HG02970 (cell line): ENCODE data around the gene ANKRD13A.
"Not testable (repeated sequence)": the region's sequence is repeated elsewhere in the genome, so short reads cannot be mapped to it uniquely, and the experiment has no call there.

ENCODE experiments used
- ATAC-seq: cut with Tn5 transposase; IDR thresholded peaks from one replicate; pipeline ENCODE4 v1.9.1; 2021; ENCODE audit warnings: mild to moderate bottlenecking, moderate library complexity, moderate number of reproducible peaks; ENCODE audit not compliant: unreplicated experiment, low FRiP score

The ANKRD13A gene

DNA sequence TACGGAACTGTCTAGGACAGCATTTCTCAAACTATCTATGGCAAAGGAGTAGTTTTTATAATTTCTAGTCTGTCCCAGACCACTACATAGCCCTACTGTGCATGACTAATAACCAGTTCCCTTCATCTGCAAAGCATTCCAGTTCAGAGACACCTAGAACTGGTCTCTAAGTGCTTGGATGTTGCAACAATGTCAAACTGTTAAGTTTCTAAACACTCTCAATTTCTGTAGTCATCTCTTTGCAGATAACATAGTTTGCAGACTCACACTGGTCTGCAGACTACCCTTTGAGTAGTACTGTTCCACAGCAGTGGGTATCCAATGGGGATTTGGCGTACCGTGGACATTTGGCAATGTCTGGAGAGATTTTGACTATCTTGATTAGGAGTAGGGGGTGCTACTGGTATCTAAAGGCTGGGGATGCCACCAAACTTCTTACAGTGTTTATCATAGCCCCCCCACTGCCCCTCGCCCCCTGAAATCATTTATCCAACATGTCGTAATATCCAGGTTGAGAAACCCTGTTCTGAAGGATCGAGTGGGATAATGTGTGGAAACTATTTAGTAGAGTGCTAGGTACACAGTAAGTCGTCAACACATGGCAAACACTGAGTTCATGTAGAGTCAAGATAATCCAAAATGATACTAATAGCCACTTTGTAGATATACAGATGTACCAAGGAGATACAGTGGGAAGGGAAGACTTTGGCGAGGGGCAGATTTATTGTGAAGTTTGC, 47.4 kb downstream of the ANKRD13A start:
- no peak for ATAC-seq

DNA sequence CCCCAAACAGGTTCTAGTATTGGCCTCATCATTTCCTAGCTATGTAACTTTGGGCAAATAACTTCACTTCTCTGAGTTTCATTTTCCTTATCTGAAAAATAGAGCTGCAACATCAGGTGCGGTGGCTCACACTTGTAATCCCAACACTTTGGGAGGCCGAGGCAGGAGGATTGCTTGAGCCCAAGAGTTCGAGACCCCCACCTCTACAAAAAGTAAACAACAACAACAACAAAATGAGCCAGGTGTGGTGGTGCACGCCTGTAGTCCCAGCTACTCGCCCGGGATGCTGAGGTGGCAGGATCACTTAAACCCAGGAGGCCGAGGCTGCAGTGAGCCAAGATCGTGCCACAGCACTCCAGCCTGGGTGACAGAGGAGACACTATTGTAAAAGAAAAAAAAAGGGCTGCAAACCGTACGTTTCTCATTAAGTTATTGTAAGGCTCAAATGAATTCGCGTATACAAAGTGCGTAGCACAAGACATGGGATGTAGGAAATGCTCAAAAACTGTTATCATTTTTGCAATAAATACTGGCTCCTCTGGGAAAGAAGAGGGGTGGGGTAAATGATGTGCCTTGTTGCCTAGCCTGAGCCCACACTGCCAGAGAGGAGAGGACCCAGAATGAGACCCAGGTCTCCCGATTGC, 48.2 kb downstream of the ANKRD13A start:
- ATAC-seq, result no peak

DNA sequence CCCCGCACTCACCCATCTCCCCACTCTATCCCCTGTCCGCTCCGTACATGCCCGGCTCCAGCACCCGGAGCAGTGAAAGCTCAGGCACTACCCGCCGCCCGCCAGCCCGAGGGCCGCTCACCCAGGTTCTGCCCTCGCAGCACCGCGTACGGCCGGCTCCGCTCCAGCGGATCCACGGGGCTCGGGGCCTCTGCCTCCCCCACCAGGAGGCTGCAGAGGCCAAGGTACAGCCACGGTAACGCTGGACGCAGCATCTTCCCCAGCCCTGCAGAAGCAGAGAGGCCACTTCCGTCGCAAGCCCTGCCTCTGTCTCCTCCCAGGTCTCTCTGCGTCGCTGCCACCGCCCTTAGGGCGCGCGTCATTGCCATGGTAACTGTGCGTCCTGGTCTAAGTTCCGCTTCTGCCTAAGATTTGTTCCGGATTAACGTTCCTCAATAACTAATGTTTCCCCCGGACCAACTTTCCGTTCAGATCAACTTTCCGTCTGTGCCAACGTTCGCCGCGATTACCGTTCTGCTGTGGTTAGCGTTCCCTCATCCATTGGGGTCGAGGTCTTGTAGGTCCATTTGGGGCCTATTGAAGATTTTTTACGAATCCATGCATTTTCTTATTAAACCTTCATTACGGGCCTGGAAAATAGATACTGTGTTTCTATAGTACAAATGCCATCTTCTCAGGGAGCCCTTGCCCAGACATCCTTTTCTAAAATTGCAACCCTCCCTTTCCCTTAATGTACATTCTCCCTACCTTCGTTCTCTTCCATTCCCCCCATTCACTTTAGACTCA, 49.2 kb downstream of the ANKRD13A start, which contains the start of gene C12orf76:
C12orf76 (minus strand) TSS at position 281 of the 786 bp plus-strand sequence; CDS start at position 254, 27 bp downstream.
- peak; percentile 95 for ATAC-seq

DNA sequence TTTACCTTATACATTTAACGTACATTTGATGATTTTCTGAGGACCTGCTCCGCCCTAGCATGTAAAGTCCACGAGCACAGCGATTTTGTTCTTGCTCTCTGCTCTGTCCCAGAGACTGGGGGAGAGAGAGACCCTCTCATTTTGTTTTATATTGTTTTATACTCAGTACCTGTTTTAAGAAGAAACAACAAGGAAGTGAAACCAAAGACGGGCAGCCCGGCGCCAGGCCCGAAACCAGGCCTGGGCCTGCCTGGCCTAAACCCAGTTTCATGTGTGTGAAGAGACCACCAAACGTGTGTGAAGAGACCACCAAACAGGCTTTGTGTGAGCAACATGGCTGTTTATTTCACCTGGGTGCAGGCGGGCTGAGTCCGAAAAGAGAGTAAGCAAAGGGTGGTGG, 49.8 kb downstream of the ANKRD13A start:
- peak; percentile 13 for ATAC-seq

DNA sequence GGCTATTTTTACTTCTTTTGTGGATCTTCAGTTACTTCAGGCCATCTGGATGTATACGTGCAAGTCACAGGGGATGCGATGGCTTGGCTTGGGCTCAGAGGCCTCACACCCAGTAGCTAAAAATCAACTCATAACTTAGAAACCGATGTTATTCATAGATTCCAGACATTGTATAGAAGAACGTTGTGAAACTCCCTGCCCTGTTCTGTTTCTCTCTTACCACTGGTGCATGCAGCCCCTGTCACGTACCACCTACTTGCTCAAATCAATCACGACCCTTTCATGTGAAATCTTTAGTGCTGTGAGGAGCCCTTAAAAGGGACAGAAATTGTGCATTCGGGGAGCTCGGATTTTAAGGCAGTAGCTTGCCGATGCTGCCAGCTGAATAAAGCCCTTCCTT, 50.4 kb downstream of the ANKRD13A start:
- ATAC-seq, result not testable (repeated sequence)

DNA sequence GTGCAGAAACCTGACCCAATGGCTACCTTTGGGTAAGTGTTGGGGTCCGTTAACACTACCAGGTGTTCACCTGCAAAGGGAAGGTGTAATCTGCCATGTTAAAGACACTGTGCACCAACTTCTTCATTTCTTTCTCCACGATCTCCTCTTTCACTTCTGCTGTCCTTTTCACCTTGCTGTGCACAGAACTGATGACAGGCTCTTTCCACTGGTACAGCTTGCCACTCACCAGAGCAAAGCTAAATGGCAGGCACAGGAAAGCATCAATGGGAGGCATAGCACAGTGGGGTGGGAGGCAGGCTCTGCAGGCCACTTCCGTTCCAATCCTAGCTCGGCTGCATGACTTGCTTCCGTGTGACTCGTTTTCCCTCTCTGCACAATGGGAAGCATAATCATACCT, 51.7 kb downstream of the ANKRD13A start:
- no peak for ATAC-seq

DNA sequence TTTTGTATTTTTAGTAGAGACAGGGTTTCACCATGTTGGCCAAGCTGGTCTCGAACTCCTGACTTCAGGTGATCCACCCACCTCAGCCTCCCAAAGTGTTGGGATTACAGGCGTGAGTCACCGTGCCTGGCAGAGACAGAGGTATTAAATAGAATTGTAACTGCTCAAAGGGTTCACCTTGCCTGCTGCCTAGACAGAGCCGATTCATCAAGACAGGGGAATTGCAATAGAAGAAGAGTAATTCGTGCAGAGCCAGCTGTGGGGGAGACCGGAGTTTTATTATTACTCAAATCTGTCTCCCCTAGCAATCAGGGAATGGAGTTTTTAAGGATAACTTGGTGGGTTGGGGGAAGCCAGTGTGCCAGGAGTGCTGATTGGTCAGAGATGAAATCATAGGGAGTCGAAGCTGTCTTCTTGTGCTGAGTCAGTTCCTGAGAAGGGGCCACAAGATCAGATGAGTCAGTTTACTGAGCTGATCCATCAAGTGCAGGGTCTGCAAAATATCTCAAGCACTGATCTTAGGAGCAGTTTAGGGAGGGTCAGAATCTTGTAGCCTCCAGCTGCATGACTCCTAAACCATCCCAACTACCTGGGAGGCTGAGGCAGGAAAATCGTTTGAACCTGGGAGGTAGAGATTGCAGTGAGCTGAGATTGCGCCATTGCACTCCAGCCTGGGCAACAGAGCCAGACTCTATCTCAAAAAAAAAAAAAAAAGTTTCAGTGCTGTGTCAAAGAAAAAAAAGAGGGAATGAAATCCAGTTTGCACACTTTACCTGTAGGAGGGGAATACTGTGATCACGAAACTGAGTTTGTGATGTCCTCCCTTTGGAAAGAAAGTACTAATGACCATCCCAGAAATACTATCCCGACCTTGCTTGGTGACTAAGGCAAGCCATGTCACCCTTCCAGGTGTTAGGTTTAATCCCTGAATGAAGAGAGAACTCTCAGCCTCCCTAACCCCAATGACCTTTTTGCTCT, 56.4 kb downstream of the ANKRD13A start:
- not testable (repeated sequence) for ATAC-seq

DNA sequence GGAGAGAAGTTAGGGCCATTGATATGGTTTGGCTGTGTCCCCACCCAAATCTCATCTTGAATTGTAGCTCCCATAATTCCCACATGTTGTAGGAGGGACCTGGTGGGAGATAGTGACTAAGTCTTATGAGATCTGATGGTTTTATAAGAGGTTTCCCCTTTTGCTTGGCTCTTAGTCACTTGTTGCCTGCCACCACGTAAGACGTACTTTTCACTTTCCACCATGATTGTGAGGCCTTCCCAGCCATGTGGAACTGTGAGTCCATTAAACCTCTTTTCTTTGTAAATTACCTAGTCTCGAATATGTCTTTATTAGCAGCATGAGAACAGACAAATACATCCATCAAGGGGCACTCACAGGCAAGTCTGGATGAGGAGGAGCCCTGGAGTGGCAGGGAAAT, 57.4 kb downstream of the ANKRD13A start:
- ATAC-seq, result not testable (repeated sequence)

DNA sequence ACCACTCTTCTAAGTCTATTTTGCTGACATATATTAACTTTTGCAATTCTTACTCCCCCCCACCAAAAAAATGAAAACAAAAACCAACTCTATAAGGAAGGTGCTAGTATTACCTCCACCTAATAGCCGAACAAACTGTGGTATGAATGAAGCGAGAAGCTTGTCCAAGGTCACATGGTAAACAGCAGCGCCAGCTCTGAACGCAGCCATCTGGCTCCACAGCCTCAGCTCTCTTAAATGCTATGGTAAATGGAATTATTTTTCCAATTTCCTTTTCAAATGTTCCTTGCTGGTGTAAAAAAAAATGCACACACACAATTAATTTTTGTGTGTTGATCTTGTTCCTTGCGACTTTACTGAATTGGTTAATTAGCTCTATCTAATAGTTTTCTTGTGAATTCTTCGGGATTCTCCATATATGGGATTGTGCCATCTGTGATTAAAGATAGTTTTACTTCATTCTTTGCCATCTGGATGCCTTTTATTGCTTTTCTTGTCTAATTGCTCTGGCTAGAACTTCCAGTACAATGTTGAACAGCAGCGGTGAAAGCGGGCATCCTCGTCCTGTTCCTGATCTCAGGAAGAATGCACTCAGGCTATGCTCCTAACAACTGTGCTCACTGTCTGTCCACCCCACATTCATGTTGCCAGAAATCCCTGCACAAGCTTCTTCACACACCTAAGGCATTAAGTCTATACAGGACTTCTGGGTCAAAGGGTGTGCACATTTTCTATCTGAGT, 59.8 kb downstream of the ANKRD13A start:
- ATAC-seq, result no peak

DNA sequence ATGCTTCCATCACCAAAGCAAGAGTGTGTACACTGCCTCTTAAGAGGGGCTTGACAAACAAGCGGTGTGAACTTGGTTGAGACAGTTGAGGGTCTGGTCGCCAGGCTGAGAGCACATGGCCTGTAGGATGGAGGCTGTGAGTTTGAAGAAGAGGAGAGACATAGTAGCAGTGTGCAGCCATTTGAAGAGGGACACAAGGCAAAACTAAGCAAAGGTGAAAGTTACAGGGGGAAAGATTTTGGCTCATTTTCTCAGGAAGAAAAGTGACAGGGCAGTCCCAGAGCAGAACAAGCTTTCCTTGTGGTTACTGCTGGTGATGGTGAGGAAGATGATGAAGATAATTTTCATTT, 60.4 kb downstream of the ANKRD13A start:
- no peak for ATAC-seq

DNA sequence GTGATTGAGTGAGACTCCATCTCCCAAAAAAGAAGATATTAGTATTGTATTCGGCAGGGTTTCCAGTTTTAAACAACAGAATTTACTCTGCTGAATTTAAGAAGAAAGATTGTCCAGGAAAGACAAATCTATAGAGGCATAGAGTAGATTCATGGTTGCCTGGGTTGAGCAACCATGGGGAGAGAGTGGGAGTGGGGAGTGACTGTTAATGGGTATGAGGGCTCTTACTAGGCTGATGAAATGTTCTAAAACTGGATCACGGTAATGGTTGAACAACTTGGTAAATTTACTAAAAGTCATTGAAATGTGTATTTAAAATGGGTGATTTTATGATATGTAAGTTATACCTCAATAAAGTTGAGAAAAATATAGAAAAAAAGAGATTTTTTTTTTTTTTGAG, 63.0 kb downstream of the ANKRD13A start:
- ATAC-seq, result no peak

DNA sequence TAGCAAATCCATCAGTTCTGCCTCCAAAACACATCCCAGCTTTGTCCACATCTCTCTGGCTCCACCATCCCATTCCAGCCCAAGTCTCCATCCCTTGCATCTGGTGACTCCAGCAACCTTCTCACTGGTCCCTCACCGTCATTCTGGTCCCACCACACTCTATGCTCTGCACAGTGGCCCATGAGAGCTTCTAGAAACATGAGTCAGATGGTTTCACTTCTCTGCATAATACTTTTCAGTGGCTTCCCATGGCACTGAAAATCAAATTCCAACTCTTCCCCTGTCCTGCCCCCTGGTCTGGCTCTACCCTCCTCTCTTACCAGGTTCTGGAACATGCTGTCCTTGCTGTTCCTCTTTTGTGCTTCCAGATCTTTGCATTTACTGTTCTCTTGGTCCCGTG, 66.3 kb downstream of the ANKRD13A start:
- no peak for ATAC-seq

DNA sequence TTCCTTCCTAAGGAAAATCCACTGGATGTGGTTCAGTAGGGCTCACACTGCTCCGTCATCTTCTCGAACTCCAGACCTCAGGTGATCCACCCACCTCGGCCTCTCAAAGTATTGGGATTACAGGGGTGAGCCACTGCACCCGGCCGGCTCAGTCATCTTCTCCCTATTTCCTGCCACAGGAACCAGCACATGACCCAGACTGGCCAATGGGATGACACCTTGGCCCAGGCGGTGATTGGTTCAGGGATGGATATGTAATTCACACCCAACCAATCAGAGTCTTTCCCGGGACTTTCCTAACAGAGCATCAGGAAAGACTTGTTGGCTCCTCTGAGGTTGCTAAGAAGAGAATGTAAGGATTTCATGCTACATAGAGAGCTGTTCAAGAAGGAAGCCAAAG, 68.3 kb downstream of the ANKRD13A start:
- ATAC-seq, result no peak

DNA sequence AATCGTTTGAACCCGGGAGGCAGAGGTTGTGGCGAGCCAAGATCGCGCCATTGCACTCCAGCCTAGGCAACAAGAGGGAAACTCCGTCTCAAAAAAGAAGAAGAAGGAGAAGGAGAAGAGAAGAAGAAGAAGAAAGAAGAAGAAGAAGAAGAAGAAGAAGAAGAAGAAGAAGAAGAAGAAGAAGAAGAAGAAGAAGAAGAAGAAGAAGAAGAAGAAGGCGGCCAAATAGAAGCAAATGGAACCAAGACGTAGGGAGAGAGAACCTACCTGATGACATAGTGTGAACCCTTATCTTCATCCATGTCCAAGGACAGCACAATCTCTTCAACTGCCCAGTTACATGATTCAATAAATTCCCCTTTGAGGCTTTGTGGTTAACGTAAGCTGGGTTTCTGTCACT, 68.9 kb downstream of the ANKRD13A start:
- not testable (repeated sequence) for ATAC-seq

DNA sequence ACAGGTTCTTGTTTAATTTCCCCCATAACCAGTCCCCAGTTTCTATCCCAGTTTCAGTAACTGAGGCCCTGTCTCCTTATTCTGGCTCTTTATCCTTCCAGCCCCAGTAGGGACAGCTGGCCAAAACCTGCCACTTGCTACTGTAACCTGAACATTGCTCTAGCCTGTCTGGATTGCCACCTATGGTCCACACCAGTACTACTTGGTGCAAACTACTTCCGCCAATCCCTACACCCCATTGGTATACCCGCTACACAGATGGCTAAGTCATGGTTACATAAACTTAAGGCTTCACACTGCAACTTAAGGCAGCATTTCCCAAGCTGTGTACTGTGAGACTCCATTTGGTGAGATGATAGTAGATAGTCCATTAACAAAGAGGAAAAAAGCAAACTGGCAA, 69.4 kb downstream of the ANKRD13A start:
- no peak for ATAC-seq

DNA sequence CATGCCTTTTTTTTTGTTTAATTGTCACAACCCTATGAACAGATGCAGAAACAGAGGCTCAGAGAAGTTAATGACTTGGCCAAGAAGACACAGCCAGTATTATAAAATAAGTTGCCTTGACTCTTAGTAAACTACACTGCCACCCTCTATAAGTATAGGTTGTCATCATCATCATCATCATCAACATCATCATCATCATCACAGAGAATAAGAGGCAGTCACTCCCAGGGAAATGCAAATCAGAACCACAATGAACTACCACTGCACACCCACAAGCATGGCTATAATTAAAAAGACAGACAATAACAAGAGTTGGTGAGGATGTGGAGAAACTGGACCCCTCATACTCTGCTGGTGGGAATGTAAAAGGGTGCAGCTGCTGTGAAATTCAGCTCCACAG, 72.3 kb downstream of the ANKRD13A start:
- no peak for ATAC-seq

DNA sequence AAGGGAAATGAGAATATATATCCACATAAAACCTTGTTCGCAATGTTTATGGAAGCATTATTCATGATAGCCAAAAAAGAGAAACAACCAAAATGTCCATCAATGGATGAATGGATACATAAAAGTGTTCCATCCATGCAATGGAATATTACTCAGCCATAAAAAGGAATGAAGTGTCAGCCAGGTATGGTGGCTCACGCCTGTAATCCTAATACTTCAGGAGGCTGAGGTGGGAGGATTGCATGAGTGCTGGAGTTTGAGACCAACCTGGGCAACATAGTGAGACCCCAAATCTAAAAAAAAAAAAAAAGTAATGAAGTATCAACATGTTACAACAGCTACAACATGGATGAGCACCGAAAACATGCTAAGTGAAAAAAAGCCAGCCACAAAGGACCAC, 72.7 kb downstream of the ANKRD13A start:
- ATAC-seq, result no peak

DNA sequence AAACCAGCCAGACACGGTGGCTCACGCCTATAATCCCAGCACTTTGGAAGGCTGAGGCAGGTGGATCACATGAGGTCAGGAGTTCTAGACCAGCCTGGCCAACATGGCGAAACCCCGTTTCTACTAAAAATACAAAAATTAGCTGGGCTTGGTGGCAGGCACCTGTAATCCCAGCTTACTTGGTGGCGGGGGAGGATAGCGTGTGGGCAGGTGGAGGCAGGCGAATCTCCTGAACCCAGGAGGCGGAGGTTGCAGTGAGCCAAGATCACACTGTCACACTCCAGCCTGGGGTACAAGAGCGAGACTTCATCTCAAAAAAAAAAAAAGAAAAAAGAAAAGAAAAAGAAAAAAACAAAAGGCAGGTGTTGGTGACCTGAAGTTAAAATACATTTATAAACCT, 73.4 kb downstream of the ANKRD13A start:
- not testable (repeated sequence) for ATAC-seq

DNA sequence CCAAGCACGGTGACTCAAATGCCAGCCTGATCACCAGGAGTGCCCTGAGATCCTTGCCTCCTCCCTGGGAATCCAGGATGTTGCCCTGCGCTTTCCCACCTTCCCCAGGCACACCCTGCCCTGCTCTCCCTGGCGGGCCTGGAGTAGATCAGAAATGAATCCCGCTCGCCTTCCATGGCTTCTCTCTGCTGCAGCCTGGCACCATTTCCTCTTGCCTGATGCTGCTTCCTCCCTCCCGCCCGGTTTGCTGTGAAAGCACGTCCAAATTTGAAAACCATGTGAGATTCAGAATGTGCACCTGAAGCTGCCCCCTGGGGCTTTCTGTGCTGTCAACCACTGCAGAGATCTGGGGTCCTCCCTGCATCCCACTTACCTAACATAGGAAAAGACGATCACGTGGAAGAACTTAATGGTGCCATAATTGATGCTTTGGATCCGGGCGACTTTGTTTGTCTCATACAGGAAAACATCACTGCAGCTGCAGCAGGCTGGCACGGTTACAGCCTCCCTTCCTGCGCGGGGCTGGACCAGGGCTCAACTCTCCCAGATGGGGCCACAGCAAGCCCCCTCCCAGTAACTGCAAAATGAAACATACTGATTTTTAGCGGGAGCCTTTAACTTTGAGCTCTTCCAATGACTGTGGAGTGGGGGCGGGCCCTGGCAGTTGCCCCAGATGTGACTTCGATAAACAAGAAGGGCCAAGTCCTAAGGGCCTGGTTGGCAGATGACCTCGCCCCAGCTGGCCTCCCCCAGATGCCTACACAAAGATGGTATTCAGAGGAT, 74.0 kb downstream of the ANKRD13A start:
- no peak for ATAC-seq
